Loucy (cell line): ENCODE data around the gene UBE2QL1.

Source experiments
- CTCF ChIP-seq: fragments of 200-600 bp; sonication (generic); conservative IDR thresholded peaks from 2 replicates; pipeline ENCODE4 v1.5.1; 2014; ENCODE audit warnings: mild to moderate bottlenecking, antibody characterized with exemption, low read length
- EZH2phosphoT487 ChIP-seq: fragments of 200-600 bp; IDR thresholded peaks from 2 replicates; pipeline ENCODE4 v1.6.1; 2018; ENCODE audit warnings: antibody characterized with exemption, mild to moderate bottlenecking, moderate library complexity, borderline replicate concordance

GRCh38 chr5:6446626-6447309 is 1.9 kb upstream of the UBE2QL1 start:
- TF ChIP-seq CTCF (no peak), EZH2phosphoT487 (no peak)
